Pancreas (tissue), 10 donors: ENCODE data around the gene ZC3H4. TPM values are rescaled to one million over a fixed set of nuclear protein-coding genes. Genes with fewer than 3 reads are reported as not detected.
"Not testable (repeated sequence)": the region's sequence is repeated elsewhere in the genome, so short reads cannot be mapped to it uniquely, and the experiment has no call there.

Source experiments
- ATAC-seq, 4 donors: fragments of 200-7000 bp; cut with Tn5 transposase; one replicate each; pipeline versions ENCODE4 v1.8.0 to v1.9.1; 2020; ENCODE audit warnings: mild to moderate bottlenecking in 4 of 4, moderate library complexity in 4 of 4
- DNase-seq, 6 donors: peaks; one replicate each; pipeline ENCODE4 v3.0.0-alpha.2; 2020
- FAIRE-seq: peaks from 2 replicates; lab custom pipeline; 2012; peaks lifted over from hg19 to GRCh38; lab: Jason Lieb, UNC
- H3K27ac ChIP-seq, 4 donors: fragments of 200-600 bp; sonication (generic); 1 replicate in 3 of 4; 2 replicates in 1 of 4; pipeline versions ENCODE4 v1.5.0 to v1.8.0; 2020
- H3K27me3 ChIP-seq, 4 donors: fragments of 200-600 bp; one replicate each; pipeline ENCODE4 v1.8.0; 2021
- H3K36me3 ChIP-seq, 3 donors: fragments of 200-600 bp; sonication (generic) in 1 of 3; one replicate each; pipeline versions ENCODE4 v1.5.0 to v1.8.0; 2020 to 2021
- H3K4me1 ChIP-seq, 3 donors: fragments of 200-600 bp; one replicate each; pipeline ENCODE4 v1.8.0; 2021
- H3K4me3 ChIP-seq, 4 donors: fragments of 200-600 bp; sonication (generic) in 2 of 4; one replicate each; pipeline versions ENCODE4 v1.5.0 to v1.8.0; 2020 to 2021
- H3K9me3 ChIP-seq, 4 donors: fragments of 200-600 bp; one replicate each; pipeline ENCODE4 v1.8.0; 2021
- WGBS, 2 donors: extraction: QIAGEN DNeasy Blood & Tissue Kit; methylation state at CpG; one replicate each; pipeline ENCODE4 v1.1.7; 2013; 5-methylcytosine and 5-hydroxymethylcytosine counted together
- intact Hi-C, 3 donors: fragments of 100-400 bp; cut with DNase I; formaldehyde crosslinking; loops; one replicate each; pipeline versions ENCODE4 v1.11.1 to v1.14.2; 2022
- polyA plus RNA-seq, 2 donors: library from polyadenylated mRNA; stranded (reverse); fragments of 200-250 nt; gene quantifications; one replicate each; pipeline ENCODE4 v1.2.3, GENCODE V29; 2013
- total RNA-seq, 6 donors: library from RNA; stranded (reverse); fragmentation: NEBNext Ultra II Directional in 4 of 6; extraction: Animal tissue kit (Norgen Biotek cat#: 25700) in 4 of 6; gene quantifications; one replicate each; pipeline versions ENCODE4 v1.2.1 to v1.2.4, GENCODE V29; 2021 to 2023
- TF ChIP-seq, protein P1 (sequence below), 4 donors: fragments of 200-600 bp; sonication (generic) in 3 of 4; IDR thresholded peaks; one replicate each; pipeline versions ENCODE4 v1.5.0 to v1.8.0; 2021; ENCODE audit warnings: antibody characterized with exemption in 4 of 4
- donor health status: healthy with polysubstance abuse.
- donor health status: DM: no; HTN: no; CAD: no; lungs with moderate emphysema.
- donor health status: DM: no; HTN: no; CAD: no.
- donor health status: control.
- donor health status: control.
- donor health status: Bipolar disorder and iron deficiency.
- donor health status: DM: yes; HTN: yes; CAD: no.
- donor health status: DM: no; HTN: no; CAD: no.
- donor health status: DM: no; HTN: no; CAD: no.
- donor health status: DM: yes; HTN: yes; CAD: no.

ZC3H4 gene
- total and polyA plus RNA-seq, 8 donors = 8.1 to 30.4 (median 19.1) TPM

DNA sequence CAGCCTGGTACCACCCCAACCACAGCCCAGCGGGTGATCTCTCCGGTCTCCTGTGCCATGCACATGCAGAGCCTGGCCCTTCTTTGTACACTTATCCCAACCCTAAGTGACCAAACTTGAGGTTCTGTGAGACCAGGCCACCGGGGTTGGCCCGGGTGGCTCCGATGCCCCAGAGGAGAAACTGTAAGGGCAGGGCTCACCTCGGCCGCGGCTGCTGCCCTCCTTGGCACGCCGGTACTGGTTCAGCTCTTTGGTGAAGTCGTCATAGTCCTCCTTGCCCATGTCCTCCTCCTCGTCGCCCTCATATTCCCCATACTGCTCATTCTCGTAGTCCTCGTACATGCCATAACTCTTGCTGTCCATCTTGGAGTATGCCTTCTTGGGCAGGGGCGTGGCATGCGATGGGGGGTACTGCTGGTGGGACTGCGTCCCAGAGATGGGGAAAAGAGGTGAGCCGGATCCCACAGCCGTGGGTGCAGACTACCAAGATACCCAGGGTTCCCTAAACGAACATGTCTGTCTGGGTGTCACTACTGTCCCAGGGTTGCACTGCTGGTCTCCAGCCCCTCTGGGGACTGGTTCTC is 23.7 kb downstream of the ZC3H4 start:
- WGBS, 2 donors = 92 to 94% methylated on average over 21 of the region's 21 CpGs
- Histone ChIP-seq H3K27ac (no peak overlapping the region), H3K27me3 (no peaks in the 10 kb centered on the region), H3K9me3 (no peaks in the 10 kb centered on the region), H3K4me1 (peaks cover 4 to 8% (median 6%) of the 10 kb centered on the region in 3 donors), H3K4me3 (no peak overlapping the region), H3K36me3 (peaks cover 0 to 55% (median 4%) of the 10 kb centered on the region in 3 donors)
- FAIRE-seq = no peak
- intact Hi-C loops = no loop called here
- TF ChIP-seq, protein P1, sequence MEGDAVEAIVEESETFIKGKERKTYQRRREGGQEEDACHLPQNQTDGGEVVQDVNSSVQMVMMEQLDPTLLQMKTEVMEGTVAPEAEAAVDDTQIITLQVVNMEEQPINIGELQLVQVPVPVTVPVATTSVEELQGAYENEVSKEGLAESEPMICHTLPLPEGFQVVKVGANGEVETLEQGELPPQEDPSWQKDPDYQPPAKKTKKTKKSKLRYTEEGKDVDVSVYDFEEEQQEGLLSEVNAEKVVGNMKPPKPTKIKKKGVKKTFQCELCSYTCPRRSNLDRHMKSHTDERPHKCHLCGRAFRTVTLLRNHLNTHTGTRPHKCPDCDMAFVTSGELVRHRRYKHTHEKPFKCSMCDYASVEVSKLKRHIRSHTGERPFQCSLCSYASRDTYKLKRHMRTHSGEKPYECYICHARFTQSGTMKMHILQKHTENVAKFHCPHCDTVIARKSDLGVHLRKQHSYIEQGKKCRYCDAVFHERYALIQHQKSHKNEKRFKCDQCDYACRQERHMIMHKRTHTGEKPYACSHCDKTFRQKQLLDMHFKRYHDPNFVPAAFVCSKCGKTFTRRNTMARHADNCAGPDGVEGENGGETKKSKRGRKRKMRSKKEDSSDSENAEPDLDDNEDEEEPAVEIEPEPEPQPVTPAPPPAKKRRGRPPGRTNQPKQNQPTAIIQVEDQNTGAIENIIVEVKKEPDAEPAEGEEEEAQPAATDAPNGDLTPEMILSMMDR (IDR thresholded peaks at IDR 0.05) = no peak
- DNase-seq = no peak
- no peak for ATAC-seq

DNA sequence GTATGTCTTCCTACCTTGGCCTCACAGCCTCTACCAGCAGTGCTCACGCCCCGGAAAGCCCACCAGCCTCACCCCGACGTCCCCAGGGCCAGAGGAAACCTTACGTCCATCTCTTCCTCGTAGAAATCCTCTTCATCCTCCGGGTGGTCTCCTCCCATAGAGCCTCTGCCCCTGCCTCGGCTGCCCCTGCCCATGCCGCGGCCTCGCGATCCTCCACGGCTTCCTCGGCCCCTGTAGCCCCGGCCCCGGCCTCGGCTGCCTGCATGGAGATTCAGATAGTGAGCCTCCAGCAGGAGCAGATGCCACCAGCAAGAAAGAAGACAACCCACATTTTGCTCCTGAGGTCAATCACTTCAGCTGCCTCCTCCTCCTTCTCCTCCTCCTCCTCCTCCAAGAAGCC is 27.3 kb downstream of the ZC3H4 start:
- Histone ChIP-seq H3K27ac (no peak overlapping the region), H3K27me3 (no peaks in the 10 kb centered on the region), H3K9me3 (no peaks in the 10 kb centered on the region), H3K4me1 (no peaks in the 10 kb centered on the region), H3K4me3 (no peak overlapping the region), H3K36me3 (peaks cover 3 to 73% (median 28%) of the 10 kb centered on the region in 3 donors)
- TF ChIP-seq, protein P1 (IDR thresholded peaks at IDR 0.05) = no peak
- no peak for FAIRE-seq
- no peak for ATAC-seq
- DNase-seq = no peak
- intact Hi-C loops = no loop called here
- 95 to 96% methylated on average over 16 to 17 of the region's 17 CpGs for WGBS, 2 donors

DNA sequence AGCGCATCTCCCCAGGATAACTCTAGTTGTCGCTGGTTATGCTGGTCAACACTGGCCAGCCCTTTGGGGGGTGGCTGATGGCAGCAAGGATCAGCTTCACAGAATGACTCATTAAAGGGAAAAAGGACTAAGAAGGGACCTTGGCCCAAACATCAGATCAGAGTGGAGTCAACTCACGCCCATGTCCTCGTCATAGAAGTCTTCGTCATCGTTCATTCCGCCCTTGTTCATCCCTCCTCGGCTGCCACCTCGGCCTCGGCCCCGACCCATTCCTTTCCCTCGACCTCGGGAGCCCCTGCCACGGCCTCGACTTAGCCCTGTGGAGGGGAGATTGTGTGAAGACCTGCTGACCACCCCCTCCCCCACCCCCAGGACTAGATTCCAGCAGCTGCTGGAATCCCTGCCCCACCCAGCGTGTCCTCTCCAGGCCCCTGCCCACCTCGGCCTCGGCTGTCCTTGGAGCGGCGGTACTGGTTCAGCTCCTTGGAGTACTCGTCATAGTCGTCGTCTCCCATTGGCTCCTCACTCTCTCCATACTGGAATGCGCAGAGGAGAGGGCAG is 28.6 kb downstream of the ZC3H4 start:
- ATAC-seq (no peak), FAIRE-seq (no peak), DNase-seq (peak in 1 of 6 donors; percentile 50)
- intact Hi-C loops = loop anchor here in 1 of 3 donors (5.0 kb wide), 1 partner anchor 42 kb away; no protein-coding TSS in a partner anchor
- H3K9me3 ChIP-seq = no peaks in the 10 kb centered on the region
- H3K4me1 ChIP-seq = no peaks in the 10 kb centered on the region
- H3K27ac ChIP-seq = no peak overlapping the region
- no peaks in the 10 kb centered on the region for H3K27me3 ChIP-seq
- TF ChIP-seq, protein P1 (IDR thresholded peaks at IDR 0.05) = no peak
- H3K36me3 ChIP-seq = peaks cover 3 to 74% (median 32%) of the 10 kb centered on the region in 3 donors
- 90 to 94% methylated on average over 21 to 24 of the region's 24 CpGs for WGBS, 2 donors
- H3K4me3 ChIP-seq = no peak overlapping the region

DNA sequence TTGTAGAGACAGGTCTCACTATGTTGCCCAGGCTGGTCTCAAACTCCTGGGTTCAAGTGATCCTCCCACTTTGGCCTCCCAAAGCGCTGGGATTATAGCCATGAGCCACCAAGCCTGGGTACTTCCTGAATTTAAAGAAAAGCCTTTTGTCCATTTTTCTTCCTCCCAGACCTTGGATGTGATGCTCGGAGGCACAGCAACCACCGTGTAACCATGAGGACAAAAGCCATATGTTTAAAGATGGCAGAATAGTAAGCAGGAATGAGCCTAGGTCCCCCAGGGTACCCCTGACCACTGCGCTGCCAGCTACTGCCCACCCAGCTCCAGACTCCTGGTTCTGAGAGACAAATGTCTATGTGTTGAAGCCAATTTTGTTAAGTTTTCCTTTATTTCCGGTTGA is 31.1 kb downstream of the ZC3H4 start:
- H3K27ac ChIP-seq = no peak overlapping the region
- intact Hi-C loops = loop anchor here in 1 of 3 donors (5.0 kb wide), 1 partner anchor 45 kb away; no protein-coding TSS in a partner anchor
- DNase-seq (no peak), FAIRE-seq (no peak), ATAC-seq (no peak)
- no peaks in the 10 kb centered on the region for H3K4me1 ChIP-seq
- H3K36me3 ChIP-seq = peaks cover 3 to 58% (median 32%) of the 10 kb centered on the region in 3 donors
- WGBS, 2 donors = 91 to 93% methylated on average over 5 of the region's 5 CpGs
- H3K9me3 ChIP-seq = no peaks in the 10 kb centered on the region
- TF ChIP-seq, protein P1 (IDR thresholded peaks at IDR 0.05) = no peak
- H3K27me3 ChIP-seq = no peaks in the 10 kb centered on the region
- no peak overlapping the region for H3K4me3 ChIP-seq

DNA sequence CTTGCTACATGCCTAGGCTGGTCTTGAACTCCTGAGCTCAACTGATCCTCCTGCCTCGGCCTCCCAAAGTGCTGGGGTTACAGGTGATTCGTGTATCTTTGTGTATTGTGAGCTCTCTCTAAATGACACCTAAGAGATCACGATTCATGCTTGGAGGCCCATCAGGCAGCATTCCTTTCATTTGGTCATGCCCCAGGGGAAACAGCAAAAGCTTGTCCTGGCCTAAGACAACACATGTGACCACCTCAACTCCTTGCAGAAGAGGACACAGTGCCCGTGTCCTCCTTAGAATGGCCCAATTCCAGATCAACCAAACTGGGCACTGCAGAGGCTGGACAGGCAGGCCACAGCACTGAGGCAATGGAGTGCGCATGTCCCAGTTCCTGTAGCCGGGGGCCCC is 32.5 kb downstream of the ZC3H4 start:
- Histone ChIP-seq H3K27ac (no peak overlapping the region), H3K36me3 (peaks cover 3 to 51% (median 29%) of the 10 kb centered on the region in 3 donors), H3K9me3 (no peaks in the 10 kb centered on the region), H3K4me3 (no peak overlapping the region), H3K4me1 (no peaks in the 10 kb centered on the region), H3K27me3 (no peaks in the 10 kb centered on the region)
- TF ChIP-seq, protein P1 (IDR thresholded peaks at IDR 0.05) = no peak
- DNase-seq (no peak), ATAC-seq (no peak), FAIRE-seq (no peak)
- intact Hi-C loops = loop anchor here in 1 of 3 donors (5.0 kb wide), 1 partner anchor 46 kb away; no protein-coding TSS in a partner anchor
- 87 to 89% methylated on average over 6 of the region's 6 CpGs for WGBS, 2 donors

DNA sequence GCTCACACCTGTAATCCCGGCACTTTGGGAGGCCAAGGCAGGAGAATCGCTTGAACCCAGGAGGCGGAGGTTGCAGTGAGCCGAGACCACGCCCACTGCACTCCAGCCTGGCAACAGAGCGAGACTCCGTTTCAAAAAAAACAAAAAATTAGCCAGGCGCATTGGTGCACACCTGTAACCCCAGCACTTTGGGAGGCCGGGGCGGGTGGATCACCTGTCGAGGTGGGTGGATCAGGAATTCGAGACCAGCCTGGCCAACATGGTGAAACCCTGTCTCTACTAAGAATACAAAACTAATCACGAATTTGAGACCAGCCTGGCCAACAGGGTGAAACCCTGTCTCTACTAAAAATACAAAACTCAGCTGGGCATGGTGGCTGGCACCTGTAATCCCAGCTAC is 35.2 kb downstream of the ZC3H4 start:
- H3K9me3 ChIP-seq, FAIRE-seq, H3K27ac ChIP-seq, H3K27me3 ChIP-seq, DNase-seq, H3K4me1 ChIP-seq, ATAC-seq, H3K4me3 ChIP-seq: not testable (repeated sequence)
- peaks cover under 1 to 36% (median 16%) of the 10 kb centered on the region in 3 donors for H3K36me3 ChIP-seq
- intact Hi-C loops = loop anchor here in 1 of 3 donors (2.0 kb wide), 1 partner anchor 48 kb away; no protein-coding TSS in a partner anchor
- 95 to 96% methylated on average over 13 of the region's 13 CpGs for WGBS, 2 donors
